H1 (cell line): ENCODE data around the gene EGLN3. TPM values are rescaled to one million over a fixed set of nuclear protein-coding genes. Genes with fewer than 3 reads are reported as not detected.

Experiments
- ASH2L ChIP-seq: fragments of 200-600, 300-600 bp; sonication (generic); IDR thresholded peaks from one replicate; pipeline ENCODE4 v1.7.1; 2017; ENCODE audit warnings: low read length
- BACH1 ChIP-seq: IDR thresholded peaks from 2 replicates; pipeline ENCODE4 v1.6.1; 2012; ENCODE audit warnings: low read length, improper control_type of control experiment
- BCL11A ChIP-seq, 2 experiments: IDR thresholded peaks; one replicate each; pipeline ENCODE4 v1.6.1; 2011; ENCODE audit warnings: low read depth in 2 of 2, low read length in 2 of 2, mild to moderate bottlenecking in 2 of 2
- CHD7 ChIP-seq: fragments of 300-600 bp; sonication (generic); IDR thresholded peaks from 2 replicates; pipeline ENCODE4 v1.7.1; 2012; ENCODE audit warnings: low read length, moderate library complexity, mild to moderate bottlenecking, inconsistent platforms; ENCODE audit not compliant: insufficient replicate concordance
- EGR1 ChIP-seq: IDR thresholded peaks from 2 replicates; pipeline ENCODE4 v1.6.1; 2011; ENCODE audit warnings: low read depth, low read length, borderline replicate concordance
- EP300 ChIP-seq, 2 experiments: IDR thresholded peaks; 1 replicate in 1 of 2; 2 replicates in 1 of 2; pipeline ENCODE4 v1.6.1; 2011 to 2012; ENCODE audit warnings: low read depth in 2 of 2, low read length in 2 of 2, mild to moderate bottlenecking in 2 of 2, borderline replicate concordance in 1 of 2, inconsistent platforms in 1 of 2, moderate library complexity in 1 of 2
- HDAC6 ChIP-seq: IDR thresholded peaks from one replicate; pipeline ENCODE4 v1.7.1; 2012; ENCODE audit warnings: low read depth, mild to moderate bottlenecking, inconsistent platforms, low read length, moderate library complexity
- RBBP5 ChIP-seq: IDR thresholded peaks from 2 replicates; pipeline ENCODE4 v1.7.1; 2012; ENCODE audit warnings: low read depth, mild to moderate bottlenecking, inconsistent platforms, low read length, moderate library complexity, borderline replicate concordance
- RFX5 ChIP-seq: IDR thresholded peaks from 2 replicates; pipeline ENCODE4 v1.6.1; 2011; ENCODE audit warnings: low read depth, low read length, improper control_type of control experiment, borderline replicate concordance
- polyA plus RNA-seq, 7 experiments: library from polyadenylated mRNA; depleted of rRNA in 3 of 7; stranded (reverse) in 5 of 7; unstranded in 2 of 7; fragments of >200 nt in 5 of 7; fragments of 200-250 nt in 2 of 7; gene quantifications; 1 replicate in 5 of 7; 2 replicates in 1 of 7; 4 replicates in 1 of 7; pipeline versions ENCODE4 v1.2.1 to v1.2.3, GENCODE V29; 2011 to 2013; ENCODE audit warnings: missing spikeins in 2 of 7, mixed read lengths in 2 of 7
- total RNA-seq: library from RNA; stranded (reverse); fragmentation: NEBNext Ultra II Directional; extraction: Animal tissue kit (Norgen Biotek cat#: 25700); gene quantifications from 2 replicates; pipeline ENCODE4 v1.2.1, GENCODE V29; 2021

The EGLN3 gene
- total and polyA plus RNA-seq, 2 of the 8 experiments (the other 6 are each of a cell fraction or from before 2014, with no cell fraction given) = 10.6 to 27.3 TPM

DNA sequence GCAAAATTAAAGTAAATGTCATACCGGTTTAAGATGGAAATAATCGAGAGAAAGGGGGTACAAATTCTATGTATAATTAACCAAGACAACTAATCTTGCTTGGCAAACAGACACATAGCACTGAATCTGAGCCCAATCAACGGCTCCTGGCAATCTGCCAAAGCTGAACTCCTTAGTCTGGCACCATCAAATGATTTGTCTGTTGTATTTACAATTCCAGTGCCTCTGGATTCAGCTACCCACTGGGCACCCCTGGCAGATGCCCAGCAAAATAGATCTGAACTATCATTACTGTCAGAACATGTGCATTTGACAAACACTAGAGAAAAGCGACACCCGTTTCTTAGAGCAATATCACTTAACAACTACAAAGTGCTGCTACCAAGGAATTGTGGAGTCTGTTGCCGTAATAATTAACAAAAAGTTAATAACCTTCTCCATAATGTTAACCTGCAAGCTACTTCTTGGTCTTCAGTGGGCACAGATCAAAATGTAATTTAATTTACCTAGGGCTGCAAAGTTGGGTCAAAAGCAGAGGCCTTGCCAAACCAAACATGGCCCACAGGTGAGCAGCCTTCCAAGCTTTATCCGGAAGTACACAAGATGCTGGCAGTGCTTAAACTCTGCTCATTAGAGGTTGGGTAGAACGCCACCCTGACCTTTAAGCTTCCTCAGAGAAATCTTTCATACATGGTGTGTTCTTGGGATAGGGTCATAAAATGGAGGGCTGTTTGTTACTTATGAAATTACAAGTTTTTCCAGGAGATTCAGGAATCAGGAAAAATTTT is 7.6 kb downstream of the EGLN3 start (continued):
- no peak for TF ChIP-seq EP300 (IDR thresholded peaks at IDR 0.05; ENCODE audit: borderline replicate concordance in 1 of 2, low read depth in 2 of 2, low read length in 2 of 2)
- TF ChIP-seq CHD7 = no peak
- no peak for TF ChIP-seq BACH1
- no peak for TF ChIP-seq ASH2L
- no peak for TF ChIP-seq EGR1
- no peak for TF ChIP-seq RFX5
- TF ChIP-seq RBBP5 = no peak
- no peak for TF ChIP-seq HDAC6
- no peak for TF ChIP-seq BCL11A (IDR thresholded peaks at IDR 0.05; ENCODE audit: low read depth in 2 of 2, low read length in 2 of 2)
